ENCODE data around the gene ASB1.
"Not testable (repeated sequence)": the region's sequence is repeated elsewhere in the genome, so short reads cannot be mapped to it uniquely, and the experiment has no call there.

Gene ASB1

GRCh38 chr2:238404406-238405216, 22.1 kb upstream of the ASB1 start:
- DNase-seq (ENCODE audit: low spot score), result no peak

GRCh38 chr2:238405217-238405555, 21.5 kb upstream of the ASB1 start:
- DNase-seq (ENCODE audit: low spot score), result not testable (repeated sequence)

- DNase-seq (ENCODE audit: low spot score), result no peak
Measured at GRCh38 chr2:238406221-238406997, 20.3 kb upstream of the ASB1 start.

GRCh38 chr2:238406998-238407285, 19.8 kb upstream of the ASB1 start:
- no peak for DNase-seq (ENCODE audit: low spot score)

GRCh38 chr2:238407566-238407965, 19.2 kb upstream of the ASB1 start:
- no peak for DNase-seq (ENCODE audit: low spot score)

GRCh38 chr2:238408615-238409340, 17.9 kb upstream of the ASB1 start:
- DNase-seq (ENCODE audit: low spot score), result no peak

- DNase-seq (ENCODE audit: low spot score), result no peak
Measured at GRCh38 chr2:238409341-238410199, 17.2 kb upstream of the ASB1 start.

- no peak for DNase-seq (ENCODE audit: low spot score)
Measured at GRCh38 chr2:238412067-238412767, 14.5 kb upstream of the ASB1 start.

GRCh38 chr2:238413368-238413767, 13.4 kb upstream of the ASB1 start:
- DNase-seq (ENCODE audit: low spot score), result no peak

GRCh38 chr2:238415036-238415764, 11.5 kb upstream of the ASB1 start:
- peak; percentile 16 for DNase-seq (ENCODE audit: low spot score)

GRCh38 chr2:238415893-238416292, 10.8 kb upstream of the ASB1 start:
- no peak for DNase-seq (ENCODE audit: low spot score)

GRCh38 chr2:238418196-238418998, 8.3 kb upstream of the ASB1 start:
- DNase-seq (ENCODE audit: low spot score), result no peak

- DNase-seq (ENCODE audit: low spot score), result no peak
Measured at GRCh38 chr2:238418999-238419546, 7.7 kb upstream of the ASB1 start.

- DNase-seq (ENCODE audit: low spot score), result no peak
Measured at GRCh38 chr2:238420442-238420841, 6.3 kb upstream of the ASB1 start.

GRCh38 chr2:238420878-238421694, 5.6 kb upstream of the ASB1 start:
- DNase-seq (ENCODE audit: low spot score), result no peak

- DNase-seq (ENCODE audit: low spot score), result no peak
Measured at GRCh38 chr2:238421695-238422035, 5.1 kb upstream of the ASB1 start.

GRCh38 chr2:238422285-238422684, 4.4 kb upstream of the ASB1 start:
- no peak for DNase-seq (ENCODE audit: low spot score)

- DNase-seq (ENCODE audit: low spot score), result no peak
Measured at GRCh38 chr2:238422940-238423339, 3.8 kb upstream of the ASB1 start.
